A549 (cell line): ENCODE data around the gene PIK3CB.
"Not testable (repeated sequence)": the region's sequence is repeated elsewhere in the genome, so short reads cannot be mapped to it uniquely, and the experiment has no call there.

Experiments
- CEBPB ChIP-seq, 2 experiments: fragments of >200 bp in 1 of 2; sonication (Bioruptor Twin) in 1 of 2; formaldehyde crosslinking in 1 of 2; IDR thresholded peaks; 2 replicates each; pipeline ENCODE4 v1.6.1; 2012 to 2016
- CHD2 ChIP-seq: fragments of 150-350 bp; IDR thresholded peaks from 2 replicates; pipeline ENCODE4 v1.6.1; 2014; ENCODE audit warnings: low read length; ENCODE audit not compliant: partially characterized antibody
- EP300 ChIP-seq, 2 experiments: fragments of >200 bp; sonication (Bioruptor Twin); formaldehyde crosslinking; IDR thresholded peaks; 2 replicates in 1 of 2; 3 replicates in 1 of 2; pipeline ENCODE4 v1.6.1; 2016 to 2017
- JUN ChIP-seq, 2 experiments: fragments of >200 bp; sonication (Bioruptor Twin); formaldehyde crosslinking; IDR thresholded peaks; 2 replicates in 1 of 2; 3 replicates in 1 of 2; pipeline ENCODE4 v1.6.1; 2016 to 2017
- KDM1A ChIP-seq: fragments of 200-600 bp; sonication (generic); IDR thresholded peaks from 2 replicates; pipeline ENCODE4 v1.6.1; 2016; ENCODE audit warnings: low read depth, mild to moderate bottlenecking
- MAFK ChIP-seq: fragments of 450-650 bp; IDR thresholded peaks from 2 replicates; pipeline ENCODE4 v1.6.1; 2014; ENCODE audit not compliant: partially characterized antibody
- POLR2A ChIP-seq: IDR thresholded peaks from 2 replicates; pipeline ENCODE4 v1.6.1; 2012; ENCODE audit warnings: mild to moderate bottlenecking, low read length
- RARB ChIP-seq: fragments of 250-450 bp; sonication (Bioruptor Pico); IDR thresholded peaks from 2 replicates; pipeline ENCODE4 v1.8.0; 2021; ENCODE audit warnings: mild to moderate bottlenecking, moderate library complexity
- TF ChIP-seq, protein P1 (sequence below): fragments of >200 bp; sonication (Bioruptor Twin); formaldehyde crosslinking; IDR thresholded peaks from 3 replicates; pipeline ENCODE4 v1.5.1; 2016
- TF ChIP-seq, protein P2 (sequence below): fragments of 450-650 bp; IDR thresholded peaks from 2 replicates; pipeline ENCODE4 v1.6.1; 2014; ENCODE audit warnings: antibody characterized with exemption

DNA sequence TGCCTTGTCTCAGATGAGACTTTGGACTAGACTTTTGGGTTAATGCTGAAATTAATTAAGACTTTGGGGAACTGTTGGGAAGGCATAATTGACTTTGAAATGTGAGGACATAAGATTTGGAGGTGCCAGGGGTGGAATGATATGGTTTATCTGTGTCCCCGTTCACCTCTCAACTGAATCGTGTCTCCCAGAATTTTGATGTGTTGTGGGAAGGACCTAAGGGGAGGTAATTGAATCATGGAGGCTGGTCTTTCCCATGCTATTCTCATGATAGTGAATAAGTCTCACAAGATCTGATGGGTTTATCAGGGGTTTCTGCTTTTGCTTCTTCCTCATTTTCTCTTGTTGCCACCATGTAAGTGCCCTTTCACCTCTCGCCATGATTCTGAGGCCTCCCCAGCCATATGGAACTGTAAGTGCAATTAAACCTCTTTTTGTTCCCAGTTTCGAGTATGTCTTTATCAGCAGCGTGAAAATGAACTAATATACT lies 230.6 kb downstream of the PIK3CB start:
- not testable (repeated sequence) for TF ChIP-seq RARB; KDM1A; CHD2; JUN (IDR thresholded peaks at IDR 0.05); CEBPB (IDR thresholded peaks at IDR 0.05); EP300 (IDR thresholded peaks at IDR 0.05); POLR2A; MAFK
- TF ChIP-seq, protein P1, sequence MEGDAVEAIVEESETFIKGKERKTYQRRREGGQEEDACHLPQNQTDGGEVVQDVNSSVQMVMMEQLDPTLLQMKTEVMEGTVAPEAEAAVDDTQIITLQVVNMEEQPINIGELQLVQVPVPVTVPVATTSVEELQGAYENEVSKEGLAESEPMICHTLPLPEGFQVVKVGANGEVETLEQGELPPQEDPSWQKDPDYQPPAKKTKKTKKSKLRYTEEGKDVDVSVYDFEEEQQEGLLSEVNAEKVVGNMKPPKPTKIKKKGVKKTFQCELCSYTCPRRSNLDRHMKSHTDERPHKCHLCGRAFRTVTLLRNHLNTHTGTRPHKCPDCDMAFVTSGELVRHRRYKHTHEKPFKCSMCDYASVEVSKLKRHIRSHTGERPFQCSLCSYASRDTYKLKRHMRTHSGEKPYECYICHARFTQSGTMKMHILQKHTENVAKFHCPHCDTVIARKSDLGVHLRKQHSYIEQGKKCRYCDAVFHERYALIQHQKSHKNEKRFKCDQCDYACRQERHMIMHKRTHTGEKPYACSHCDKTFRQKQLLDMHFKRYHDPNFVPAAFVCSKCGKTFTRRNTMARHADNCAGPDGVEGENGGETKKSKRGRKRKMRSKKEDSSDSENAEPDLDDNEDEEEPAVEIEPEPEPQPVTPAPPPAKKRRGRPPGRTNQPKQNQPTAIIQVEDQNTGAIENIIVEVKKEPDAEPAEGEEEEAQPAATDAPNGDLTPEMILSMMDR = not testable (repeated sequence)
- TF ChIP-seq, protein P2, sequence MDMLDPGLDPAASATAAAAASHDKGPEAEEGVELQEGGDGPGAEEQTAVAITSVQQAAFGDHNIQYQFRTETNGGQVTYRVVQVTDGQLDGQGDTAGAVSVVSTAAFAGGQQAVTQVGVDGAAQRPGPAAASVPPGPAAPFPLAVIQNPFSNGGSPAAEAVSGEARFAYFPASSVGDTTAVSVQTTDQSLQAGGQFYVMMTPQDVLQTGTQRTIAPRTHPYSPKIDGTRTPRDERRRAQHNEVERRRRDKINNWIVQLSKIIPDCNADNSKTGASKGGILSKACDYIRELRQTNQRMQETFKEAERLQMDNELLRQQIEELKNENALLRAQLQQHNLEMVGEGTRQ = not testable (repeated sequence)
